HG03565 (cell line): ENCODE results near the gene TRIO.

Experiments used
- ATAC-seq: cut with Tn5 transposase; IDR thresholded peaks from one replicate; pipeline ENCODE4 v1.9.1; 2021; ENCODE audit warnings: mild to moderate bottlenecking, moderate library complexity; ENCODE audit not compliant: unreplicated experiment

Gene TRIO

DNA sequence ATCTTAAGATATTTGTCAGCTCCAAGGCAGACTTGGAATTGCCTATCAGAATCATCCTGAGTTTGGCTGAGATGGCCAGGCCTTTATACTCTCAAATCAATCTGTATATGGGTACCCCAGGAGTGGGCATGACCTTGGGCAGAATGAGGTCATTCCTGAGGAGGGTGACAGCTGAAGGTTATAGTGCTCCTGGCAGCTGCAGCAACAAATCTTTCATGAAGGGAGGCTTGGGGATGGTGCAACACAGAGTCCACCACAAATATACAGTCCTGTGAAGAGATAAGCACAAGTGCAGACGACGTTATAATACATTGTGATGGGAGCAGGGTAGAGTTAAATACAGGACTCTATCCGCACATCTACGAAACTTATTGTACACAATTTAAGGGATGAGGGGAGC is 21.1 kb upstream of the TRIO start:
- ATAC-seq, result no peak

- ATAC-seq, result no peak
Measured at GRCh38 chr5:14123551-14123950, 19.6 kb upstream of the TRIO start.

DNA sequence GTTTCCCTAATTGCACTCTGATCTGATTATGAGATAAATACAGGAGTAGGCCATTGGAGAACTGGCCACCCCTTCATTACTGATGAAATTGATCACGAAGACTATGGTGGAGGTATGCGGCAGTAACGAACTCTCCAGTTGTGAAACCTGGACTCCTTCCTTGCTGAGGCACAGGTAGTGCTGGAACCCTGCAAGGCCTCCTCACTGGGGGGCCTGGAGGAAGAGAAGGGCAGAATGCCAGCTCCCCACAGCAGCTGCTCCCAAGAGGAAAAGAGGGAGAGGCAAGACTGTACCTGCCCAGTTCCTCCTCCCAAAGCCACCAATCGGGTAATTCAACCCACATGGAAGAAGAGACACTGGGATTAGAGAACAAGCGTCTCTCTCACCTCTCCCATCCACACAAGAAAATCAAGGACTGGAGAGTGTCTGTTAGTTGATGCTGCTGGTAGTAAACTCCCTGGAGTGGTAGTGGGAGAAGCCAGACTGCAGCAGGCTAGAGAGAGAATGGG is 19.1 kb upstream of the TRIO start:
- no peak for ATAC-seq

DNA sequence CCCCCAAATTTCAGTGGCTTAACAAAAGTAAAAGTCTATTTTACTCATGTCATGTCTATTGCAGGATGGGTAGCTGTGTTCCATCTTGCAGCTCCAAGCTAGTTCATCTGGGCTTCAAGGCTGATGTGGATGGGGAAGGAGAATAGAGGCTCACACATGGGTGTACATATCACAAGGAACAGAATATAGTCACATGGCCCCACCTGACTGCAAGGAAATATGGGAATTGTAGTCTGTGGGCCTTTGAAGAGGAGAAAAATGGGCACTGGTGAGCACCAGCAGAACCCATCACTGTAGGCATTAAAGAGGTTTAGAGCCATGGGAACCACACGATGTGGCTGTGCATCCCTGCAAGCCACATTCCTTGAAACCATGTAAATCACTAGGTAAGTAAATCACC is 17.9 kb upstream of the TRIO start:
- ATAC-seq, result no peak

DNA sequence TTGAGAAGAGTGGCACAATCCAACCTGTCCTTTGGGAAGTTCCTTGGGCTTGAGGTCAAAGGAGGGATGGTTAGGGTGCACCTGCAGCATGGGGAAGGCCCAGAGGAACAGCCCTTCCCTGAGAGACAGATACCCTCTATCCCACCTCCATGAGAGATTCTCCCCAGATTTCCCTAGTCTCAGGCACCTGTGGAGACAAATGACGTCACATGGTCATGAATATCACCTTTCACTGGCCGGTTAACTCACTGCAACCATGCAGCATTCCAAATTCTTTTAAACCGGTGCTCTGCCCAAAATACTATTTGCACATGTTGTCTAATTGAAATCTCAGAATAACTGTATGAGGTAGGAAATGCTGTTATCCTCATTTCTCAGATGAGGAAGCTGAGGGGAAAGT is 15.6 kb upstream of the TRIO start:
- ATAC-seq, result no peak

DNA sequence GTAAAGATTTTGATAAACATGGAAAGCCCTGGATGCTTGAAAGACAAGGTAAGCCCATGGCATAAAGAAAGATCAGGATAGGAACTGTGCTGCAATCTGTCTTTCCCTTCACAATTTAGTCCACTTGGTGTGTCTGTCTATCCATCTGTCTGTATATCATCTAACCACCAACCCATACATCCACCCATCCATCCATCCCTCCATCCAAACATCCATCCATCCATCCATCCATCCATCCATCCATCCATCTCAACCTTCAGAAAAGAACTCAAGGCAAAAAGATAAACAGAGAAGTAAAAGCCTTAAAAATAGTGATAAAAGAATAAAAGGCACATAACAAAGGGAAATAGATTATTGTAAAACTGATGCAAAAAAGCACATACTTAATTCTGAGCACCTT is 15.1 kb upstream of the TRIO start:
- no peak for ATAC-seq

DNA sequence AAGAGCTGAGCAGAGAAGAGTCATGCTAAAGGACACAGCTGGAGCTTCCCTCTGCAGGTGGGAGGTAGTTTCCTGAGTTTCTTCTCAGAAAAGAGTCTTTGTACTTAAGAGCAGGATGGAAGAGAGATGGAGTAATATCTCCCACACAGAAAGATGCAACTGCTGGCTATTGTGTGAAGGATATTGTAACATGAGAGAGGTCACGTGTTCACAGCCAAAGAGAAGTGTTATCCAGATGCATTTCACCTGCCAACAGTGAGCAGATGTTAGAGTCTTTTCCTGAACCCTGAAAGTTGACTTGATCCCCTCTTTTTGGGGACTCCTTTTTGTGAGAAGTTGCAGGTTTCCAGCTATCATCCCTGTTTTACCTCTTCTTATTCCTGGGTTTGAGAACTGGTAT is 14.0 kb upstream of the TRIO start:
- ATAC-seq, result no peak

DNA sequence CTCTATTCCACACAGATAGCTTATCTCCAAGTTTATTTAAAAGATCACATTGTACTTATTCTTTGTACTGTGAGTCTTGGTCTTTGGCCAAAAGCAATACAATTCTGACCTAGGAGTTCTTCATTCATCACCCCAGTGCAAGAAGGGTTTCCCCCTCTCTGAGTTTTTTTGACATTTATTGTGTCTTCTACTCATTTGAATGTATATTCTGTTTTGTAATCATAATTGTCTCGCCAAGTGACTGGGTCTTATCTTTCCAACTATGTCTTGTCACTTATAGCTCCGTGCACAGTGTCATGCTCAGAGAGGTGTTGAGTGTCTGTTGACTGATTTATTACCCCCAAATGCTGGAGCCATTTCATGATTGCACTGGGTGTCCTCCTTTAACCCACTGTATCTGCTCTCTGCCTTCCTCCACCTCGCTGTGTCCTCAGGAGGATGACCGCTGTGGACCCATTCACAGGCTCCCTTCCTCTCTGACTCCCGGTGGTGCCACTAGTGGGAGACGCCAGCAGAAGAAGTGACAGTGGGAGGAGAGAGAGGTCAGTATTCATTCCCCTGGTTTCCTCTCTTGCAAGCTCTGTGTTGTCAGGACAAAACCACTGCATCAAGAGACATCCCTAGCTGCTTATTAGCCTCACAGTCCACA is 11.2 kb upstream of the TRIO start:
- no peak for ATAC-seq

DNA sequence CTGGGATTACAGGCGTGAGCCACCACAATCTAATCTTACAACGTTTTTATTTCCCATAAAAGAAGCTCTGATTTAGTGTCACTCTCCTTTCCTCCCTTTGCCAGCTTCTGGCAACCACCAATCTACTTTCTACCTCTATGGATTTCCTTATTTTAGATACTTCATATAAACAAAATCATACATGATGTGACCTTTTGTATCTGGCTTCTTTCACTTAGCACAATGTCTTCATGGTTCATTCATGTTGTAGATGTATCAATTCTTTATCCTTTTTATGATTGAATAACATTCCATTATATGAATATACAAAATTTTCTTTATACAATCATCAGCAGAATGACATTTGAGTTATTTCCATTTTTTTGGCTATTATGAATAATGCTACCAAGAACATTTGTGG is 9.7 kb upstream of the TRIO start:
- no peak for ATAC-seq

- no peak for ATAC-seq
Measured at GRCh38 chr5:14134083-14134482, 9.1 kb upstream of the TRIO start.

DNA sequence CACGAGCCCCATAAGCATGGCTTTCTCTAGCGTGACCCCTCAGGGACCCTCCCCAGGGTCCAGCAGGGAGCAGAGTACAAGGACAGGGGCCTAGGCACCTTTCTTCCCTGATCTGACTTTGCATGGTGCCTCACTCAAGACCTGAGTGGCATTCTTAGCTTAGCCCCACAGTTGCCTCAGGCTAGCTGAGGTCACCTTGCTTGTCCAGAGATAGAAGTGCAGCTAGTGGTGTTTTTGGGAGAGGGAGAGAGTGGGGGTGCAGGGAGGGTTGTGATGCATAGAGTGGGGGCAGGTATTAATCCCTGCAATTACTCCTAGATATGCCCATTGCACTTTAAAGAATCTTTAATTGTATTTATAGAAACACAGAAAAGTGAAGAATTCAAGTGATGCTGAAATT is 8.4 kb upstream of the TRIO start:
- no peak for ATAC-seq

- ATAC-seq, result no peak
Measured at GRCh38 chr5:14135621-14136020, 7.5 kb upstream of the TRIO start.

GRCh38 chr5:14136228-14136627 is 6.9 kb upstream of the TRIO start:
- no peak for ATAC-seq

DNA sequence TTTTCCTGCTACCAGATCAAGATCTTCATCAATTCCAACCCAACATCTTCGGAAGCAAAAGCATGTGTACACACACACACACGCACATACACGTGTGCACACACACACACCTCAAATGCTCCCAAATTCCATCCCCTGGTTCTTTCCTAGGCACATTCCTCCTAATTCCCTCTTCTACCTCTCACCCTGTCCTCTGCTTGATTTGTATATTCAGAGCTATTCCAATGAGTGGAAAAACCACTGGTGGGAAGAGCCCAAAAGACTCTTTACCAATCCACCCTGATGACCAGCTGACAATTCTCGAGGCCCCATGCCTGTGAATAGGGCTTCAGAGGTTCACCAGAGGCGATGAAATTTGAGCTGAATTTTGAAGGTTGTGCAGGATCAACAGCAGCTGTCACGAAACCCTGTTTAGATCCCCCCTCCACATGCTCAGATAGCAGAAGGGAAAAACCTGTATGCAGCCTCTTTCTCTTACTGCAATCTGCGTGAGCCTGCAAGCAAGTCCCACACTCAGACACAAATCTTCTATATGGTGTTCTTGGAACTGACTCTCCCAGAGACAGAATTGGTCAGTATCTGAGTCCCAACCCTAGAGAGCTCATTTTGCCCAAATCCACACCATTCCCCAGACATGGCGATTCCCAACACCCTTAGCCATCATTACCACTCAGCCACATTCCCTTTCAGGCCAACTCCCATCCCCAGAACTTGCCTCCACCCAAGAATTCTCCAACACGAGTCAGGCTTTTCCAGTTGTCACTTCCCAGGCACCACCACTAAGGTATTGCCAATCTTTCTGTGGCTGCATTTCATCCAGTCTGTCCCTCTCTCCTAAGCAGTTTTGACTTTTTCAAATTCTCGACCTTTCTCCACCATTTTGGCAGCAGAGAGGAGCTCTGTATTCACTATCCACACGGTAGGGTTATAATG is 4.3 kb upstream of the TRIO start:
- no peak for ATAC-seq

GRCh38 chr5:14141764-14142163 is 1.4 kb upstream of the TRIO start:
- no peak for ATAC-seq

DNA sequence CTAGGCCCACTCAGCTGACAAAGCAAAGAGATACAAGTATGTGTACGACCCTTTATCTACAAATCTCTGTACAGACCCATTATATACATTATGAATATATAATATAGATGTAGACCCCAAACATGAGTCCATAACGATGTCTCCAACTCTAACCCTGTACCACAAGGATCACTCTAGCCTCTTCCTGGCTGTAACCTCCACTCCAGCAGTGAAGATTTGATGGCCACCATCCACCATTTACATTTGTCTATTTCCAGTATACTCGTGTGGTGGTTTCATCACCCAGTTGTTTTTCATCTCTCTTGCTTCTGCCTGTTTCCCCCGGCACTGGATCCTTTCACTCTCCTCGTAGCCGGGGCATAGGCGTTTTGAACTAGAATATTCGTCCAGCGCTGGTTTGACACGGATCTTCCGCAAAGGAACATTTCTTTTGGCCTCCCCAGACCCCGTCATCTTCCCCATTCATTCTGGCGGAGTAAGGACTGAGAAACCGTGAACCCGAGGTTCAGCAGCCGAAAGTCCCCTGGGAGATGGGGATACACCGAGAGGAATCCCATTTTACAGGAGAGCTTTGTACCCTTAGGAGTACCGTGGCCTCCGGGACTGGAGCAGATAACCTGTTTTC is 828 bp upstream of the TRIO start:
- ATAC-seq, result no peak

- ATAC-seq, result peak; percentile 2
Measured at GRCh38 chr5:14143546-14143840, 351 bp downstream of the TRIO start.

- ATAC-seq, result peak; percentile 6
Measured at GRCh38 chr5:14143841-14144585, 871 bp downstream of the TRIO start.

DNA sequence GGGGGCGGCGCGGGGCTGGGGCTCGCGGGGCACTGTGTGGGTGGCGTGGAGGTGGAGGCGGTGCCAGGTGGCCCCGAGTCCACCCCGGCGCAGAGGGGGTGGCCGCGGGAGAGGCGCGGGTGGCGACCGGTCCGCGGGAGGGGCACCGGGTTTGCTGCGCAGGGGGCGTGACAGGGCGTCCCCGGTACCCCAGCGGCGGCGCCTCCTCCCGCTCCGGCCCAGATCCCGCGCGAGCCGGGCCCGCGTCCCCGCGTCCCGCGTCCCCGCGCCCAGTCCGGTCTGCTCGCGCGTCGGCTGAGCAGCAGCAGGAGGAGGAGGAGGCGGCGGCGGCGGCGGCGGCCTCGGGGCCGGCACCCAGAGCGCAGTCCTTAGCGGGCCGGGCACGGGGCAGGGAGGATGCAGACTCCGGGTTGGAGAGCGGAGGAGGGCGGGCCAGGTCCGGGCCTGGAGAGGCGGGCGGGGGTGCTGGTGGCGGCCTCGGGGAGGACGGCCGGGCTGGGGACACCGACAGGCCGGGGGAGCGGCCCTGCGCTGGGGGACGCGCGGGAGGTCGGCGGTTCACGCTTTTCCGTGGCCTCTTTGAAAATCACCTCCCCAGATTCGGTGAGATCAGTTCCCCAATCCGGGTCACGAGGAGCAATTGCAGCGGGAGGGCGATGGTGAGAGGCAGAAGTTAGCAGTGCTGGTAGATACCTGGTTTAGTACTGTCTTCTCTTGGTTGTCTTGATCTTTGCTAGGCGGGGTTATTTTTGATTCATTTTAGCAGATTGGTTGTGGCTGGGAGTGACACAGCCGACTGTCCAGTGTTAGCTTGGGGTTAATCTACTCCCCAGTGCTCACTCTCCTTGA is 1.7 kb downstream of the TRIO start:
- peak; percentile 61 for ATAC-seq
